NCI-H1694 (cell line): ENCODE data around the gene SYT7.

ENCODE experiments used
- DNase-seq: peaks from one replicate; lab custom pipeline; 2025; lab: John Stamatoyannopoulos, UW

Gene SYT7

GRCh38 chr11:61554172-61554988 is 26.5 kb downstream of the SYT7 start:
- no peak for DNase-seq

- DNase-seq, result no peak
Measured at GRCh38 chr11:61553373-61554171, 27.3 kb downstream of the SYT7 start.

GRCh38 chr11:61552108-61552635 is 28.7 kb downstream of the SYT7 start:
- no peak for DNase-seq

- no peak for DNase-seq
Measured at GRCh38 chr11:61551634-61552033, 29.2 kb downstream of the SYT7 start.

- DNase-seq, result no peak
Measured at GRCh38 chr11:61550665-61551227, 30.1 kb downstream of the SYT7 start.

GRCh38 chr11:61549662-61550568 is 31.0 kb downstream of the SYT7 start:
- DNase-seq, result no peak

GRCh38 chr11:61549177-61549576 is 31.7 kb downstream of the SYT7 start:
- no peak for DNase-seq

GRCh38 chr11:61547246-61547645 is 33.6 kb downstream of the SYT7 start:
- DNase-seq, result no peak

GRCh38 chr11:61546663-61547062 is 34.2 kb downstream of the SYT7 start:
- no peak for DNase-seq

- no peak for DNase-seq
Measured at GRCh38 chr11:61545921-61546320, 35.0 kb downstream of the SYT7 start.

GRCh38 chr11:61545341-61545740 is 35.5 kb downstream of the SYT7 start:
- no peak for DNase-seq

GRCh38 chr11:61544466-61544865 is 36.4 kb downstream of the SYT7 start:
- DNase-seq, result no peak

- no peak for DNase-seq
Measured at GRCh38 chr11:61543606-61544306, 37.1 kb downstream of the SYT7 start.

- DNase-seq, result no peak
Measured at GRCh38 chr11:61542705-61543104, 38.2 kb downstream of the SYT7 start.

GRCh38 chr11:61542024-61542461 is 38.8 kb downstream of the SYT7 start:
- DNase-seq, result no peak

GRCh38 chr11:61541598-61541997 is 39.3 kb downstream of the SYT7 start:
- no peak for DNase-seq

GRCh38 chr11:61540528-61540927 is 40.3 kb downstream of the SYT7 start:
- DNase-seq, result no peak

- DNase-seq, result no peak
Measured at GRCh38 chr11:61539831-61540357, 41.0 kb downstream of the SYT7 start.

GRCh38 chr11:61539006-61539405 is 41.9 kb downstream of the SYT7 start:
- DNase-seq, result no peak

- DNase-seq, result no peak
Measured at GRCh38 chr11:61538636-61538961, 42.3 kb downstream of the SYT7 start.

- no peak for DNase-seq
Measured at GRCh38 chr11:61537326-61537725, 43.5 kb downstream of the SYT7 start.
